ENCODE measurements around the gene RFPL2.
"Not testable (repeated sequence)": the region's sequence is repeated elsewhere in the genome, so short reads cannot be mapped to it uniquely, and the experiment has no call there.

Gene RFPL2

DNA sequence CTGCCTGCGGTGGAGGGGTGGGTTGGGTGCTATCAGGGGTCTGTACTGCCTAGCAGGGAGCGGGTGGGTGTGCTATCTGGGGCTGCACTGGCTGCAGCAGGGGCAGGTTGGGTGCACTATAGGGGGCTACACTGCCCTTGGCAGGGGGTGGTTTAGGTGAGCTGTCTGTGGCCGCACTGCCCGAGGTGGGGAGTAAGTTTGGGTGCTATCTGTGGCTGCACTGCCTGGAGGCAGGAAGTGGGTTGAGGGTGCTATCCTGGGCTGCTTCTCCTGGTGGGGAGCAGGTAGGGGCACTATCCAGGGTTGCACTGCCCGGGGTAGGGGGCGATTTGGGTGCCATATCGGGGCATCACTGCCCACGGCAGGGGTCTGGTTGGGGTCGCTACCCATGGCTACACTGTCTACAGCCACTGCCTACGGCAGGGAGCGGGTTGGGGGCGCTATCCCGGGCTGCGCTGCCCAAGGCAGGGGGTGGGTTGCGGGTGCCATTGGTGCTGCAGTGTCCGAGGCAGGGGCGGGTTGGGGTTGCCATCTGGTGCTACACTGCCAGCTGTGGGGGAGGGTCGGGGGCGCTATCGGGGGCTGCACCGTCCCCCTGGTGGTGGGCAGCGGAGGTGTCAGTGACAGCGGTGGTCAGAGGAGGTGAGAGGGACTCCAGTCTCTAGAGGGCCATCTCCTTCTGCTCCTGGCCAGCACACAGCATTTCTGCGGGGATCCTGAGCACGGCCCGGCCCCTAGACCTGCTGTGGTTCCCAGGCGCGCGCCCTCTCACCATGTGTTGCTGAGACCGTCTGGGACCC, 1.3 kb upstream of the RFPL2 start:
- Histone ChIP-seq H3K4me1 (ENCODE audit: control insufficient read depth, insufficient read depth, low read length) (peaks cover 13% of the 10 kb centered on the region), H3K36me3 (ENCODE audit: control insufficient read depth, insufficient read depth, low read length) (no peaks in the 10 kb centered on the region), H3K27ac (ENCODE audit: low read depth, low read length) (no peak overlapping the region), H3K9ac (ENCODE audit: low read length) (no peak overlapping the region), H3K9me3 (ENCODE audit: control insufficient read depth, insufficient read depth, low read depth, low read length) (no peaks in the 10 kb centered on the region), H3K27me3 (ENCODE audit: control insufficient read depth, insufficient read depth, low read length) (peaks cover 43% of the 10 kb centered on the region), H3K4me3 (ENCODE audit: low read depth, low read length) (peak overlapping the region; percentile 19; the same call in 1 of the 2 replicates)

DNA sequence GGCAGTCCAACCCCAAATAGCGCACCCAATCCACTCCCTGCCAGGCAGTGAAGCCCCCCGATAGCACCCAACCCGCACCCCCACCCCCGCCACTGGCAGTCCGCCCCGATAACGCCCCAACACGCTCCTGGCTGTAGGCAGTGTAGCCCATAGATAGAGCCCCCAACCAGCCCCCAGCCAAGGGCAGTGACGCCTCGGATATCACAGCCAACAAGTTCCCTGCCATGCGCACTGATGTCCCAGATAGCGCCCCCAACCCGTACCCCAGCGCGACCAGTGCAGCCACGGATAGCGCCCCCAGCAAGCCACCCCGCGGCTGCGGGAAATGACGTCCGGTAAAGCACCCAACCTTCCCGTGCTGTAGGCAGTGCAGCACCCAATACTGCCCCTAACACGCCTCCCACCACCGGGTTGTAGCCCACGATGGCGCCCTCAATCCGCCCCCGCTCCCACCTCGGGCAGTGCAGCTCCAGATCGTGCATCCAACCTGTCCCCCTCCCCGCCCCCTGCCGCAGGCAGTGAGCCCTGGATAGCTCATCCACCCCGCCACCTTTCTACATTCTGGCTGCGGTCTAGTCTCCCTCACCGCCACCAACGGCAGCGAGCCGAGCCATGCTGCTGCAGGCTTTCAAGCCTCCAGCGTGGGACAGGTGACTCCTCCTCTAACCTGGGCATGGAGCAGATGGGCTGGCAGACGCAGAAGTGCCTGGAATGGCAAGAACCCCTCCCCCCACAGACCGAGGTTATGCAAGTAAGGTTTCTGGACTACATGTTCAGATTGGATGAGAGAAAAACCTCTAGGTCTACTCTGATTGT, 625 bp downstream of the RFPL2 start:
- no peak overlapping the region for H3K27ac ChIP-seq (ENCODE audit: low read depth, low read length)
- H3K9me3 ChIP-seq (ENCODE audit: control insufficient read depth, insufficient read depth, low read depth, low read length) = no peaks in the 10 kb centered on the region
- H3K9ac ChIP-seq (ENCODE audit: low read length) = peak overlapping the region; percentile 5
- peaks cover 43% of the 10 kb centered on the region for H3K27me3 ChIP-seq (ENCODE audit: control insufficient read depth, insufficient read depth, low read length)
- peaks cover 13% of the 10 kb centered on the region for H3K4me1 ChIP-seq (ENCODE audit: control insufficient read depth, insufficient read depth, low read length)
- H3K36me3 ChIP-seq (ENCODE audit: control insufficient read depth, insufficient read depth, low read length) = no peaks in the 10 kb centered on the region
- H3K4me3 ChIP-seq (ENCODE audit: low read depth, low read length) = peak overlapping the region; percentile 60

DNA sequence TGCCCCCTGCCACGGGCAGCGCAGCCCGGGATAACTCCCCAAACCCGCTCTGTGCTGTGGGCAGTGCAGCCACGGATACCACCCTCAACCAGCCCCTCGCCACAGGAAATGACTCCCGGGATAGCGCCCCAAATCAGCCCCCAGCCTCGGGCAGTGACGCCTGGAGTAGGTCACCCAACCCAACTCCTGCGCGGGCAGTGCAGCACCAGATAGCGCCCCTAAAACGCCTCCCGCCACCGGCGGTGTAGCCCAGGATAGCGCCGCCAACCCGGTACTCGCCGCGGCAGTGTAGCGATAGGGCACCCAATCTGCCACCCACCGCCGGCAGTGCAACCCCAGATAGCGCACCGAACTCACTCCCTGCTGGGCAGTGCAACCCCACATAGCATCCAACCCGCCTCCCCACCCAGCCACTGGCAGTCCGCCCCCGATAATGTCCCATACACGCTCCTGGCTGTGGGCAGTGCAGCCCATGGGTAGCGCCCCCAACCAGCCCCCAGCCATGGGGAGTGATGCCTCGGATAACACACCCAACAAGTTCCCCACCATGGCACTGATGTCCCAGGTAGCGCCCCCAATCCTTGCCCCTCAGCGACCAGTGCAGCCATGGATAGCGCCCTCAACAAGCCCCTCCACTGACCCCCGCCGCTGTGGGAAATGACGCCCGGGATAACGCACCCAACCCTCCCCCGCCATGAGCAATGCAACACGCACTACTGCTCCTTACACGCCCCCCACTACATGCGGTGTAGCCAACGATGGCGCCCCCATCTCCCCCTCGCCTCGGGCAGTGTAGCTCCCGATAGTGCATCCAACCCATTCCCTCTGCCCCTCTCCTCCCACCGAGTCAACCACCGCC, 1.5 kb downstream of the RFPL2 start:
- H3K4me1 ChIP-seq (ENCODE audit: control insufficient read depth, insufficient read depth, low read length) = peaks cover 13% of the 10 kb centered on the region
- no peaks in the 10 kb centered on the region for H3K9me3 ChIP-seq (ENCODE audit: control insufficient read depth, insufficient read depth, low read depth, low read length)
- H3K27ac ChIP-seq (ENCODE audit: low read depth, low read length) = no peak overlapping the region
- H3K4me3 ChIP-seq (ENCODE audit: low read depth, low read length) = peak overlapping the region; percentile 60; the same call in 1 of the 2 replicates
- peaks cover 43% of the 10 kb centered on the region for H3K27me3 ChIP-seq (ENCODE audit: control insufficient read depth, insufficient read depth, low read length)
- no peak overlapping the region for H3K9ac ChIP-seq (ENCODE audit: low read length)
- no peaks in the 10 kb centered on the region for H3K36me3 ChIP-seq (ENCODE audit: control insufficient read depth, insufficient read depth, low read length)

DNA sequence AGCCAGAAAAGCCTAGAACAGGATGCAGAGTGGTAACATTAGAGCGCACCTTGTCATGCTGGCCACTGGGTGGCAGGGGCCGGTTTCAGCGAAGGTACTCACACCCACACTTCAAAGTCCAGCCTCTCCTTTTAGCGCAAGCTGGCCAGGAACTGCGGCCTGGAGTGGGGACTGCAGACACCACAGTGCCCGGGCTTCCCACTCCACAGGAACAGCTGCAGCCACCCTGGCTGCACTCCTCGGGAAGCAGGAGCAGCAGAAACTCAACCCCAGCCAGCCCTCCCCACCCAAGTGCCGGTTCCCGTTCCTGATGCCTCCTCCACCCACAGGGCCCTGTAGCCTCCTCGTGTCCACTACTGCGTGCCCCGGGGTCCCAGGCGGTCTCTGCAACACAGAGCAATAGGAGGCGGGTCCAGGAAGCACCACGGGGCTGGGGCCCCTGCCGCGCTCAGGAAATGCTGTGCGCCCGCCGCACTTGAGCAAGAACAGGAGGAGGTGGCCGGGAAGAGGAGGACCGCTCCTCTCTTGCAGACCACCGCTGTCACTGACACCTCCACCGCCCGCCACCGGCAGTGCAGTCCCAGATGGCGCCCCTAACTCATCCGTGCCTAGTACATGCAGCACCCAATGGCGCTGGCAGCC, 2.2 kb downstream of the RFPL2 start:
- H3K36me3 ChIP-seq (ENCODE audit: control insufficient read depth, insufficient read depth, low read length) = no peaks in the 10 kb centered on the region
- no peak overlapping the region for H3K27ac ChIP-seq (ENCODE audit: low read depth, low read length)
- peak overlapping the region; percentile 9 for H3K9ac ChIP-seq (ENCODE audit: low read length)
- H3K4me3 ChIP-seq (ENCODE audit: low read depth, low read length) = peak overlapping the region; percentile 60; the same call in 1 of the 2 replicates
- H3K27me3 ChIP-seq (ENCODE audit: control insufficient read depth, insufficient read depth, low read length) = peaks cover 45% of the 10 kb centered on the region
- H3K9me3 ChIP-seq (ENCODE audit: control insufficient read depth, insufficient read depth, low read depth, low read length) = no peaks in the 10 kb centered on the region
- H3K4me1 ChIP-seq (ENCODE audit: control insufficient read depth, insufficient read depth, low read length) = peaks cover 13% of the 10 kb centered on the region

DNA sequence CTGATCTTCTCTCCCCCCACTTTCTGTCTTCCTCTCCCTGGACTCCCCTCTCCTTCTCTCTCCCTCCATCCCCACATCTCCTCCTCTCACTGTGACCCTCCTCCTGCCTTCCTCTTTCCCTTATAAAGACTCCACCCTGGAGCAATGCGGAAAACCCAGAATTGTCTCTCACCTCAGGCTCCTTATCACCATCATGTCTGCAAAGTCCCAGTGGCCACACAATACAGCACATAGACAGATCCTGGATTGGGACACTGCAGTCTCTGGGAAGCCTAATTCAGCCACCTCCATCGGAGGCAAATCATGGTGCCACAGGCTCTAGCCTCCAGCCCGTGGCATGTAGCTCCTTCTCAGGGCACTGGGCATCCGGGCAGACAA, 2.7 kb downstream of the RFPL2 start:
- Histone ChIP-seq H3K9ac (ENCODE audit: low read length) (peak overlapping the region; percentile 9), H3K27ac (ENCODE audit: low read depth, low read length) (no peak overlapping the region), H3K27me3 (ENCODE audit: control insufficient read depth, insufficient read depth, low read length) (peaks cover 45% of the 10 kb centered on the region), H3K4me3 (ENCODE audit: low read depth, low read length) (no peak overlapping the region), H3K9me3 (ENCODE audit: control insufficient read depth, insufficient read depth, low read depth, low read length) (no peaks in the 10 kb centered on the region), H3K4me1 (ENCODE audit: control insufficient read depth, insufficient read depth, low read length) (peaks cover 10% of the 10 kb centered on the region), H3K36me3 (ENCODE audit: control insufficient read depth, insufficient read depth, low read length) (no peaks in the 10 kb centered on the region)

DNA sequence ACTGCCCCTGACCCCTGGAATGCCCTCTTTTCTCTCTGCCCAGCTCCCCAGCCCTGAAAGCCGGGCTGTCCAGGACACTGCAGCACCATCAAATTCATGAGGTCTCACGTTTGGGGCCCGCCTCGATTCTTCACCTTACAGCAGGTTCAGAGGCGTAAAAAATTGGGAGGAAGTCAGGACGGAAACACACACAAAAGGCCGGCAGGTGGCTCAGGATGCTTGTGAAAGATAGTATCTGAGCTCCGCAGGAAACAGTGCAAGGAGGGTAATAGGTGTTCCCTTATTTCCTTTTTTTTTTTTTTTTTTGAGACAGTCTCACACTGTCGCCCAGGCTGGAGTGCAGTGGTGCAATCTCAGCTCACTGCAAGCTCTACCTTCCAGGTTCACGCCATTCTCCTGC, 4.1 kb downstream of the RFPL2 start:
- peaks cover 47% of the 10 kb centered on the region for H3K27me3 ChIP-seq (ENCODE audit: control insufficient read depth, insufficient read depth, low read length)
- peaks cover 3% of the 10 kb centered on the region; the same call in 1 of the 2 replicates for H3K4me1 ChIP-seq (ENCODE audit: control insufficient read depth, insufficient read depth, low read length)
- H3K4me3 ChIP-seq (ENCODE audit: low read depth, low read length) = no peak overlapping the region
- no peaks in the 10 kb centered on the region for H3K9me3 ChIP-seq (ENCODE audit: control insufficient read depth, insufficient read depth, low read depth, low read length)
- no peak overlapping the region for H3K9ac ChIP-seq (ENCODE audit: low read length)
- H3K27ac ChIP-seq (ENCODE audit: low read depth, low read length) = no peak overlapping the region
- no peaks in the 10 kb centered on the region for H3K36me3 ChIP-seq (ENCODE audit: control insufficient read depth, insufficient read depth, low read length)

DNA sequence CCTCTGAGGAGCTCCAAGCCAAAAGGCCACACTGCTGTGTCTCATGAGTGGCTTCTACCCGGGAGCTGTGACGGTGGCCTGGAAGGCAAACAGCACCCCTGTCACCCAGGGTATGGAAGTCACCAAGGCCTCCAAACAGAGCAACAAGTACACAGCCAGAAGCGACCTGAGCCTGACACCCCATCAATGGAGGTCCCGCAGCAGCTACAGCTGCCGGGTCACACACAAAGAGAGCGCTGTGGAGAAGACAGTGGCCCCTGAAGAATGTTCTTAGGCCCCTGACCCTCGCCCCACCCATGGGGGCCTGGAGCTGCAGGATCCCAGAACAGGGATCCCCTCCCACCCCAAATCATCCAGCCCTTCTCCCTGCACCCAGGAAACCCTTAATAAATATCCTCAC, 4.9 kb downstream of the RFPL2 start:
- no peak overlapping the region for H3K9ac ChIP-seq (ENCODE audit: low read length)
- no peak overlapping the region for H3K27ac ChIP-seq (ENCODE audit: low read depth, low read length)
- no peaks in the 10 kb centered on the region for H3K9me3 ChIP-seq (ENCODE audit: control insufficient read depth, insufficient read depth, low read depth, low read length)
- H3K4me1 ChIP-seq (ENCODE audit: control insufficient read depth, insufficient read depth, low read length) = peaks cover 3% of the 10 kb centered on the region; the same call in 1 of the 2 replicates
- H3K4me3 ChIP-seq (ENCODE audit: low read depth, low read length) = no peak overlapping the region
- peaks cover 40% of the 10 kb centered on the region for H3K27me3 ChIP-seq (ENCODE audit: control insufficient read depth, insufficient read depth, low read length)
- H3K36me3 ChIP-seq (ENCODE audit: control insufficient read depth, insufficient read depth, low read length) = no peaks in the 10 kb centered on the region

DNA sequence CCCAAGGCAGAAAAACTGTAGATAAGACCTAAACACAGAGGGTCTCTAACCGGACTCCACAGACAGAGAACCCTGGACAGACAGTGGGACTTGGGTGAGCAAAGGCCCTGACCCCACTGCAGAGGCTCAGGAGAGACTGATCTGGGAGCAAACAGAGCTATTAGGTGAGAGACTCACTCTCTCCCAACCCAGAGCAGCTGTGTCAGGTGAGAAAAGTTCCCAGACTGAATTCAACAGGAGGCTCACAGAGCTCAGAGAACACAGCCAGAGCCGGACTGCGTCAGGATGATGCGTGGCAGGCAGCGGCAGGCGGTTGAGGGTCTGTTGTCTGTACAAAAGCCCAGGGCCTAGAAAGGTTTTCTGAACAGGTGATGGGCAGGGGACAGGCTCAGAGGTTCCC, 5.5 kb downstream of the RFPL2 start:
- Histone ChIP-seq H3K4me3 (ENCODE audit: low read depth, low read length) (no peak overlapping the region), H3K27ac (ENCODE audit: low read depth, low read length) (no peak overlapping the region), H3K9me3 (ENCODE audit: control insufficient read depth, insufficient read depth, low read depth, low read length) (no peaks in the 10 kb centered on the region), H3K9ac (ENCODE audit: low read length) (no peak overlapping the region), H3K36me3 (ENCODE audit: control insufficient read depth, insufficient read depth, low read length) (no peaks in the 10 kb centered on the region), H3K27me3 (ENCODE audit: control insufficient read depth, insufficient read depth, low read length) (peaks cover 34% of the 10 kb centered on the region), H3K4me1 (ENCODE audit: control insufficient read depth, insufficient read depth, low read length) (no peaks in the 10 kb centered on the region; the same call in 1 of the 2 replicates)

DNA sequence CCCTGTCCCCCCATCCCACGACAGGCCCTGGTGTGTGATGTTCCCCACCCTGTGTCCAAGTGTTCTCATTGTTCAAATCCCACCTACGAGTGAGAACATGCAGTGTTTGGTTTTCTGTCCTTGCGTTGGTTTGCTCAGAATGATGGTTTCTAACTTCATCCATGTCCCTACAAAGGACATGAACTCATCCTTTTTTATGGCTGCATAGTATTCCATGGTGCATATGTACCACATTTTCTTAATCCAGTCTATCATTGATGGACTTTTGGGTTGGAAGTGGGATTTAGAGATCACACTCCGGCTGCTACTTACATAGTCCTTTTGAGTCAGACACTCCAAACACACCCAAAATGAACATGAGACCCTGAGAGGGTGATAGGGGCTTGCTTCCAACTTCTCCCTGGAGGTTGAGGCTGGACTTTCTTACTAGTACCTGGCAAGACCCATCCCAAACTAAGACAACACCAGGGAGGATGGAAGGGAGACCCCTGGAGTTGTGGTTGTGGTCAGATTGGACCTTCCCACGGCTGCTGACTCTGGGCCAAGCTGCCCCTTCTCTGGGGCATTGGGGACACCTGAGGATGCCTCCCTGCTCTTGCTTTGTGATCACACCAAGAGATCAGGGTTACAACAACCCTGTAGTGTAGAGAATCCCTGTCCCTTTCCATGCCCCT, 7.2 kb downstream of the RFPL2 start:
- H3K9me3 ChIP-seq (ENCODE audit: control insufficient read depth, insufficient read depth, low read depth, low read length); H3K27ac ChIP-seq (ENCODE audit: low read depth, low read length); H3K4me3 ChIP-seq (ENCODE audit: low read depth, low read length); H3K9ac ChIP-seq (ENCODE audit: low read length); H3K4me1 ChIP-seq (ENCODE audit: control insufficient read depth, insufficient read depth, low read length); H3K36me3 ChIP-seq (ENCODE audit: control insufficient read depth, insufficient read depth, low read length): not testable (repeated sequence)
- H3K27me3 ChIP-seq (ENCODE audit: control insufficient read depth, insufficient read depth, low read length) = peaks cover 17% of the 10 kb centered on the region

DNA sequence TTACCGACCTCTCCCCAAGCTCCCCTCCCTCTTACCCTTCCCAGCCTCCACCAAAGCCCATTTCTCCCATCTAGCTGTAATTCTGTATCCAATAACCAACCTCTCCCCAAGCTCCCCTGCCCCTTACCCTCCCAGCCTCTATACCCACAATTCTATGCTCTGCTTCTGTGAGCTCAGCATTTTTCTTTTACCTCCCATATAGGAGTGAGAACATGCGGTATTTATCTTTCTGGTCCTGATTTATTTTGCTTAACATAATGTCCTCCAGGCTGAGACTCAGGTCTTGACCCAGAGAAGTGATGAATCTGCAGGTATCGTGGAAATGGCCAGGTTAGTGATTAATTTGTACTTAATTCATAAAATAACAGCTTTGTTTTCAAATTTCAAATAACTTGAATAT, 9.0 kb downstream of the RFPL2 start:
- H3K9ac ChIP-seq (ENCODE audit: low read length); H3K27ac ChIP-seq (ENCODE audit: low read depth, low read length): not testable (repeated sequence)

More for the DNA sequence above, 9.0 kb downstream of the RFPL2 start:
- not testable (repeated sequence) for H3K4me1 ChIP-seq (ENCODE audit: control insufficient read depth, insufficient read depth, low read length); H3K4me3 ChIP-seq (ENCODE audit: low read depth, low read length); H3K27me3 ChIP-seq (ENCODE audit: control insufficient read depth, insufficient read depth, low read length); H3K9me3 ChIP-seq (ENCODE audit: control insufficient read depth, insufficient read depth, low read depth, low read length); H3K36me3 ChIP-seq (ENCODE audit: control insufficient read depth, insufficient read depth, low read length)
